Measurements from ENCODE around the gene CCDC192.
"Not testable (repeated sequence)": the region's sequence is repeated elsewhere in the genome, so short reads cannot be mapped to it uniquely, and the experiment has no call there.

The CCDC192 gene

GRCh38 chr5:127700237-127700766 lies 2.9 kb upstream of the CCDC192 start:
- no peak for DNase-seq

- DNase-seq, result no peak
Observed at GRCh38 chr5:127702434-127702833, 757 bp upstream of the CCDC192 start.

DNA sequence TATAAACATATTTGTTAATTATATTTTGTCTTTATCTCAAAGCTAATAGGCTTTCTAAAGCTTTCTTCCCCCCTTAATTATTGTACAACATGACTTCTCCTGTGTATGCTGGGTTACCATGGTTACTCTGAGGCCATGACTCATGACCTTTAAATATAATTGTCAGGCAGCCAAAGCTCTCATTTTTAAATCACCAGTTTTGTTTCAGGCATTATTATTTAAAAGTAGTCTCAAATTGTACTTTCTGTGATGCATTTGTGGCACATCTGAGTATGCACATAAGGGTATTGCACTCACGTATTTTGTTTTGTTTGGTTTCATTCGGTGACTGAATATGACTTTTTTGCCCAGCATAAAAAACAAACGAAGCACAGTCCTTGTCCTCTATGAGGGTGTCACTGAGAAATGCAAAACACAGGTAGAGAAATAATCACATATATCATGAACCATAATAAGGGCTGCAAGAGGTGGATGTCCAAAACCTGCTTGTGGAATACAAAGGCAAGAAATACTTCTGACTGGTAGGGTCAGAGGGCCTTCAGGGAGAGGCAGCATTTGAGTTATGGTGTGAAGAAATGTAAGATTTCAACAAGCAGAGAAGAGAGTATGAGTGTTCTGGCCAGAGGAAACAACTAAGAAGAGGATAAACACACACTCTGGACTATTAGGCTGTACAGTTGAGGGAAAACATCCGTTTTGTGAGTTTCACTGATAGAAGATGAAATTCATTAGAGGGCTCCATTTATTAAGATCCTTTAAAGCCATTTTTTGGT lies 2.1 kb downstream of the CCDC192 start:
- DNase-seq, result no peak

- DNase-seq, result no peak
Observed at GRCh38 chr5:127706691-127707090, 3.5 kb downstream of the CCDC192 start.

DNA sequence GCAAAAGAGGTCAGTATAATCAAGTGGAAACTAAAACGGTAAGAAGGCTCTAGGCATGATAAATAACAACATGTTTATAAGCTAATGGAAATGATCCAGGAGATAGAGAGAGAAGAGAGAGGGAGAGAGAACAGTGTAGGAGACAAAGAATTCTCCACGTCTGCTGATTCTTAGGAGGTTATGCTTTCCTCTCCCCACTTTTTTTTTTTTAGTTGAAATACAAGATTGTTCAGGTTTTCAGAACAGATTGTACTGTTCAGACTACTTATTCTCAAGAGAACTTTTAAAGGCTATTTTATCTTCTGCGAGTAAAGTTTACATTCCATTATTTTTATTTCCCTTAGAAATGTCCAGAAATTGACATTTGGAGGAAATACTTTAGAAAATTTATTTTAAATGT lies 4.0 kb downstream of the CCDC192 start:
- no peak for DNase-seq

DNA sequence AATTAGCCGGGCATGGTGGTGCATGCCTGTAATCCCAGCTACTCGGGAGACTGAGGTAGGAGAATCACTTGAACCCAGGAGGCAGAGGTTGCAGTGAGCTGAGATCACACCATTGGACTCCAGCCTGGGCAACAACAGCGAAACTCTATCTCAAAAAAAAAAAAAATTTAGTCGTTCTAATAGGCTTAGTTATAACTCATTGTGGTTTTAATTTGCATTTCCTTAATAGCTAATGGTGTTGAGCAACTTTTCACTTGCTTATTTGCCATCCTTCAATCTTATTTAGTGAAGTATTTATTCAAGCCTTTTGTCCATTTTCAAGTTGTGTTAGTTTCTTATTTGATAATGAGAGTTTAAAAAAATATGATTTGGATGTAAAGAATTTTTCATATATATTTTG lies 9.9 kb downstream of the CCDC192 start:
- not testable (repeated sequence) for DNase-seq

- no peak for DNase-seq
Observed at GRCh38 chr5:127718181-127718580, 15.0 kb downstream of the CCDC192 start.

DNA sequence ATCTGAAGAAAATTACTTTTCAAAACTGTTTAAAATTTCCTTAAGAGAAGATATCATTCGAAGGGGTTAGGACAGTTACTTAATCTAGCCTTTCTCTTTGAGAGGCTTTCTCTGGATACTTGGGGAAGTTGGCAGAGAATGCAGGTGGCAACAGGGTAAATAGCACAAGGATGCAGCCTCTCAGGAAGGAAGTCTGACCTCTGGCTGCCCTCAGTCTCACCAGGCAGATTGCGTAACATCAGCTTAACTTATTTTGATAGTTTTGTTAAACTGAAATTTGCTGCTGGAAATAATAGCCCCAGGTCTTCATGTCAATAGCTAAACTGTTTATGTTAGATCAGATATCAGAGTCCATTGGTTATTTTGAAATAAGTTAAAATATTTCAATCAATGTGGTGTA lies 20.4 kb downstream of the CCDC192 start:
- DNase-seq, result peak in 1 of 2 donors; percentile 6

GRCh38 chr5:127725673-127726072 lies 22.5 kb downstream of the CCDC192 start:
- DNase-seq, result no peak

DNA sequence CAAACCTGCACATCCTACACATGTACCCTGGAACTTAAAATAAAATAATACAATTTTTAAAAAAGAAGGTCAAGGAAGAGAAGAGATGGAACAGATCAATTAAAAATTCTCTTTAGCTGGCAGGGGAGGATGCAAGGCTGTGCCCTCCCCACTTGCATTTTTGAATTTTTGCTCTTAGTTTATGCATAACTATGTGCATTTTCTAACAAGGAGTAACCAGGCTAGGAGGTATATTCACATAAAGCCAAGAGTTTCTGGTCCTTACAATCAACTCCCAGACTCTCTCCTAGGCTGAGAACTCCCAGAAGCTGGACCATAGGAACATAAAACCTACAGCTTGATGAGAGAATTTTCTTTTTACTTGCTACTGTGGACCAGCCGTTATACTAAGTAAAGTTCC lies 29.8 kb downstream of the CCDC192 start:
- no peak for DNase-seq

DNA sequence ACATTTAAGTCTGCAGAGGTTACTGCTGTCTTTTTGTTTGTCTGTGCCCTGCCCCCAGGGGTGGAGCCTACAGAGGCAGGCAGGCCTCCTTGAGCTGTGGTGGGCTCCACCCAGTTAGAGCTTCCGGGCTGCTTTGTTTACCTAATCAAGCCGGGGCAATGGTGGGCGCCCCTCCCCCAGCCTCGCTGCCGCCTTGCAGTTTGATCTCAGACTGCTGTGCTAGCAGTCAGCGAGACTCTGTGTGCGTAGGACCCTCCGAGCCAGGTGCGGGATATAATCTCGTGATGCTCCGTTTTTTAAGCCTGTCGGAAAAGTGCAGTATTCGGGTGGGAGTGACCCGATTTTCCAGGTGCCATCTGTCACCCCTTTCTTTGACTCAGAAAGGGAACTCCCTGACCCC lies 36.2 kb downstream of the CCDC192 start:
- DNase-seq, result peak in 1 of 2 donors; percentile 4

DNA sequence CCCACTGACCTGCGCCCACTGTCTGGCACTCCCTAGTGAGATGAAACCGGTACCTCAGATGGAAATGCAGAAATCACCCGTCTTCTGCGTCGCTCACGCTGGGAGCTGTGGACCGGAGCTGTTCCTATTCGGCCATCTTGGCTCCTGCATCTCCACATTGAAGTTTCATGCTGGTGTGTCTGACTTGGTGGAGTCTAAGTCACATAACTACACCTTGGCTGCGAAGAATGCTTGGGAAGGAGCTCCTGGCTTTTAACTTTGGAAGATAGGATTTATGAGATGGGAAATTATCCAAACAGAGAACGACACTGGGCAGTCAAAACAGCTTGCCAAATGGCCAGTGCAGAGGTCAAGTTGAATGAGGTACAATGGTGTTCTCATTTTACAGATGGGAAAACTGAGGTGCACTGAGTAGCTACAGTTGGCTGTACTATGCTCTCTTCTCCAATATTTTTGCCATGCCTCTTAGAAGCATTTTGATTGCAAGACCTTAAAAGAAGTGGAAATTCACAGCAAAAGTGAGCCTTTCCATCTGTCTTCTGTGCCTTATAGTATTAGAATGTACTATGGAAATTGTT lies 36.7 kb downstream of the CCDC192 start:
- DNase-seq, result no peak

GRCh38 chr5:127741412-127741811 lies 38.2 kb downstream of the CCDC192 start:
- no peak for DNase-seq

- DNase-seq, result no peak
Observed at GRCh38 chr5:127744241-127744640, 41.0 kb downstream of the CCDC192 start.

- DNase-seq, result peak in 1 of 2 donors; percentile 11
Observed at GRCh38 chr5:127746756-127747155, 43.6 kb downstream of the CCDC192 start.

- not testable (repeated sequence) for DNase-seq
Observed at GRCh38 chr5:127752503-127753265, 49.5 kb downstream of the CCDC192 start.

DNA sequence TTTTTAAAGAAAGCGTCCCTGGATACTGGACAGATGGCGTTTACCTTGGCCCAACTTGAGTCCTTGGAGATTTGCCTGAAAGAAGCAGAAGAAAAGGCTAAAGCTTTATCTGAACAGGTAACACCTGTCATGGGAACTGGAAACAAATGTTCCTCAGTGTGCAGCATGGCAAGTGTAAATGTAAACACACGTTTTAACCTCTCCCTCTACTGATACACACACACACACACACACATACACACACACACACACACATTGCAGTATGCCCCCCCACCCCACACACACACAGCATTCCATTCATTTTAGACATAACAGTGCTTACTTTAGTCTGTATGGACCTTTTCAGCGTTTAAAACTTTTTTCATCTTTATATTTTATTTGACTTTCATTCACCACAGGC lies 51.1 kb downstream of the CCDC192 start:
- no peak for DNase-seq

GRCh38 chr5:127754706-127755105 lies 51.5 kb downstream of the CCDC192 start:
- DNase-seq, result no peak

- peak; percentile 1 to 33 for DNase-seq
Observed at GRCh38 chr5:127757576-127757975, 54.4 kb downstream of the CCDC192 start.

GRCh38 chr5:127758766-127759283 lies 55.6 kb downstream of the CCDC192 start:
- no peak for DNase-seq

GRCh38 chr5:127761869-127762268 lies 58.7 kb downstream of the CCDC192 start:
- no peak for DNase-seq

- DNase-seq, result no peak
Observed at GRCh38 chr5:127762412-127762811, 59.2 kb downstream of the CCDC192 start.

- no peak for DNase-seq
Observed at GRCh38 chr5:127766676-127767335, 63.6 kb downstream of the CCDC192 start.

All from CD4-positive, alpha-beta T cell treated with Interleukin-1 beta for 1 hour (primary cell).